ENCODE measurements around the gene RAI1. TPM values are rescaled to one million over a fixed set of nuclear protein-coding genes. Genes with fewer than 3 reads are reported as not detected.
"Not testable (repeated sequence)": the region's sequence is repeated elsewhere in the genome, so short reads cannot be mapped to it uniquely, and the experiment has no call there.

The RAI1 gene, protein sequence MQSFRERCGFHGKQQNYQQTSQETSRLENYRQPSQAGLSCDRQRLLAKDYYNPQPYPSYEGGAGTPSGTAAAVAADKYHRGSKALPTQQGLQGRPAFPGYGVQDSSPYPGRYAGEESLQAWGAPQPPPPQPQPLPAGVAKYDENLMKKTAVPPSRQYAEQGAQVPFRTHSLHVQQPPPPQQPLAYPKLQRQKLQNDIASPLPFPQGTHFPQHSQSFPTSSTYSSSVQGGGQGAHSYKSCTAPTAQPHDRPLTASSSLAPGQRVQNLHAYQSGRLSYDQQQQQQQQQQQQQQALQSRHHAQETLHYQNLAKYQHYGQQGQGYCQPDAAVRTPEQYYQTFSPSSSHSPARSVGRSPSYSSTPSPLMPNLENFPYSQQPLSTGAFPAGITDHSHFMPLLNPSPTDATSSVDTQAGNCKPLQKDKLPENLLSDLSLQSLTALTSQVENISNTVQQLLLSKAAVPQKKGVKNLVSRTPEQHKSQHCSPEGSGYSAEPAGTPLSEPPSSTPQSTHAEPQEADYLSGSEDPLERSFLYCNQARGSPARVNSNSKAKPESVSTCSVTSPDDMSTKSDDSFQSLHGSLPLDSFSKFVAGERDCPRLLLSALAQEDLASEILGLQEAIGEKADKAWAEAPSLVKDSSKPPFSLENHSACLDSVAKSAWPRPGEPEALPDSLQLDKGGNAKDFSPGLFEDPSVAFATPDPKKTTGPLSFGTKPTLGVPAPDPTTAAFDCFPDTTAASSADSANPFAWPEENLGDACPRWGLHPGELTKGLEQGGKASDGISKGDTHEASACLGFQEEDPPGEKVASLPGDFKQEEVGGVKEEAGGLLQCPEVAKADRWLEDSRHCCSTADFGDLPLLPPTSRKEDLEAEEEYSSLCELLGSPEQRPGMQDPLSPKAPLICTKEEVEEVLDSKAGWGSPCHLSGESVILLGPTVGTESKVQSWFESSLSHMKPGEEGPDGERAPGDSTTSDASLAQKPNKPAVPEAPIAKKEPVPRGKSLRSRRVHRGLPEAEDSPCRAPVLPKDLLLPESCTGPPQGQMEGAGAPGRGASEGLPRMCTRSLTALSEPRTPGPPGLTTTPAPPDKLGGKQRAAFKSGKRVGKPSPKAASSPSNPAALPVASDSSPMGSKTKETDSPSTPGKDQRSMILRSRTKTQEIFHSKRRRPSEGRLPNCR (N-terminal part only)
- 2.8 and 3.2 TPM in 2 replicates for total RNA-seq (2014; rRNA removed; shearing (Covaris generic))

- peak; percentile 82 for DNase-seq (ENCODE audit: low read depth)
Observed at GRCh38 chr17:17681187-17681743, at the start of gene RAI1. TSS of gene RAI1 (plus strand) at chr17:17681458. CDS start at chr17:17792949, 111,491 bp downstream.

GRCh38 chr17:17632690-17633089 lies 48.6 kb upstream of the RAI1 start:
- DNase-seq (ENCODE audit: low read depth), result peak; percentile 23

- no peak for DNase-seq (ENCODE audit: low read depth)
Observed at GRCh38 chr17:17633310-17633709, 47.9 kb upstream of the RAI1 start.

GRCh38 chr17:17635126-17635525 lies 46.1 kb upstream of the RAI1 start:
- DNase-seq (ENCODE audit: low read depth), result no peak

DNA sequence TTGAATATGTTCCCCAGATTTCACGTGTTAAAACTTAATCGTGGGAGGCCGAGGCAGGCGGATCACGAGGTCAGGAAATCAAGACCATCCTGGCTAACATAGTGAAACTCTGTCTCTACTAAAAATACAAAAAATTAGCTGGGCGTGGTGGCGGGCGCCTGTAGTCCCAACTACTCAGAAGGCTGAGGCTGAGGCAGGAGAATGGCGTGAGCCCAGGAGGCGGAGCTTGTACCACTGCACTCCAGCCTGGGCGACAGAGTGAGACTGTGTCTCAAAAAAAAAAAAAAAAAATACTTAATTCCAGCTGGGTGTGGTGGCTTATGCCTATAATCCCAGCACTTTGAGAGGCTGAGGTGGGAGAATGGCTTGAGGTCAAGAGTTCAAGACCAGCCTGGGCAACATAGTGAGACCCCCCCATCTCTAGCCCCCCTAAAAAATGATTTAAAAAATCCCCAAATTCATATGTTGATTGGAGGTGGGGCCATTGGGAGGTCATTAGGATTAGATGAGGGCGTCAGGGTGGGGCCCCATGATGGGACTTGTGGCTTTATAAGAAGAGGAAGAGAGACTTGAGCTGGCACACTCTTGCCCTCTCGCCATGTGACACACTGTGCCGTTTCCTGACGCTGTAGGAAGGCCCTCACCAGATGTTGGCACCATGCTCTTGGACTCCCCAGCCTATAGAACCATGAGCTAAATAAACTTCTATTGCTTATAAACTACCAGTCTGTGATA lies 45.6 kb upstream of the RAI1 start:
- DNase-seq (ENCODE audit: low read depth), result not testable (repeated sequence)

DNA sequence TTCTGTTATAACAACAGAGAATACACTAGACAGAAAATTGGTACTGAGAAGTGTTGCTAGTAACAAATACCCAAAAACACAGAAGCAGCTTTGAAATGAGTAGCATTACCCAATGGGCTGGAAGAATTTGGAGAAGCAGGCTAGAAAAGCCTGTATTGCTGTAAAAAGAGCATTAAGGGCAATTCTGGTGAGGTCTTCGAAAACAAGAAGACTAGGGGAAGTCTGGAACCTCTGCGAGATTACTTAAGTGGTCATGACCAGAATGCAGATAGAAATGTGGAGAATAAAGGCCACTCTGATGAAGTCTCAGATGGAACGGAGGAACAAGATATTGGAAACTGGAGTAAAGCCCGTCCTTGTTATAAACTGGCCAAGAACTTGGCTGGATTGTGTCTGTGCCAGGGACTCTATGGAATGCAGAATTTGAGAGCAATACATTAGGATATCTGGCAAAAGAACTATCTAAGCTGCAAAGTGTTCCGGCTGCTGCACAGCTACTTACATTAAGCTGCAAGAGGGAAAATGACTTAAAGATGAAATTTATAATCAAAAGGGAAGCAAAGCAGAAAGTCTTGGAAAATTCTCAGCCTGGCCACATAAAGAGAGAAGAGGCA lies 44.9 kb upstream of the RAI1 start:
- DNase-seq (ENCODE audit: low read depth), result no peak

DNA sequence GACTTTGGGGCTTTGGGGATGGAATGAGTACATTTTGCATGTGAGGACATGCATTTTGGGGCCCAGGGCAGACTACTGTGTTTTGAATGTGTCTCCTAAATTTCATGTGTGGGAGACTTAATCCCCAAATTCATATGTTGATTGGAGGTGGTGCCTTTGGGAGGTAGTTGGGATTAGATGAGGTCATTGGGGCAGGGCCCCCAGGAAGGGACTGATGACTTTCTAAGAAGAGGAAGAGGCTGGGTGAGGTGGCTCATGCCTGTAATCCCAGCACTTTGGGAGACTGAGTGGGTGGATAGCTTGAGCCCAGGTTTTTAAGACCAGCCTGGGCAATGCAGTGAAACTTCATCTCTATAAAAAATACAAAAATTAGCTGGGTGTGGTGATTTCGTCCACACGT lies 42.8 kb upstream of the RAI1 start:
- no peak for DNase-seq (ENCODE audit: low read depth)

DNA sequence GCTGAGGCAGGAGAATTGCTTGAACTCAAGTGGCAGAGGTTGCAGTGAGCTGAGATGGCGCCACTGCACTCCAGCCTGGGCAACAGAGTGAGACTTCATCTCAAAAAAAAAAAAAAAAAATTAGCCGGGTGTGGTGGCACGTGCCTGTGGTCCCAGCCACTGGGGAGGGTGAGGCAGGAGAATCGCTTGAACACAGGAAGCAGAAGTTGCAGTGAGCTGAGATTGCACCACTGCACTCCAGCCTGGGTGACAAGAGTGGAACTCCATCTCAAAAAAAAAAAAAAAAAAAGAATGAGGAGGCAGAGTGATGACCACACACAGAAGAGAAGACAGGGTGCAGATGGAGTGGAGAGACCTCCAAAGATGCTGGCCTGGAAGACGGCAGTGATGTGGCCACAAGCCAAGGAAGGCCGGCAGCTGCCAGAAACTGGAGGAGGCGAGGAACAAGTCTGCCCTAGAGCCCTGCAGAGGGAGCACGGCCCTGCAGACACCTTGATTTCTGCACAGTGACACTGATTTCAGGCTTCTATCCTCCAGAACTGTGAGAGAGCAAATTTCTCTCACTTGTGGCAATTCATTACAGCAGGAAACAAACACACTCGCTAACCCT lies 41.5 kb upstream of the RAI1 start:
- not testable (repeated sequence) for DNase-seq (ENCODE audit: low read depth)

- DNase-seq (ENCODE audit: low read depth), result peak; percentile 58
Observed at GRCh38 chr17:17641621-17642409, 39.4 kb upstream of the RAI1 start.

- DNase-seq (ENCODE audit: low read depth), result not testable (repeated sequence)
Observed at GRCh38 chr17:17645148-17645547, 36.1 kb upstream of the RAI1 start.

DNA sequence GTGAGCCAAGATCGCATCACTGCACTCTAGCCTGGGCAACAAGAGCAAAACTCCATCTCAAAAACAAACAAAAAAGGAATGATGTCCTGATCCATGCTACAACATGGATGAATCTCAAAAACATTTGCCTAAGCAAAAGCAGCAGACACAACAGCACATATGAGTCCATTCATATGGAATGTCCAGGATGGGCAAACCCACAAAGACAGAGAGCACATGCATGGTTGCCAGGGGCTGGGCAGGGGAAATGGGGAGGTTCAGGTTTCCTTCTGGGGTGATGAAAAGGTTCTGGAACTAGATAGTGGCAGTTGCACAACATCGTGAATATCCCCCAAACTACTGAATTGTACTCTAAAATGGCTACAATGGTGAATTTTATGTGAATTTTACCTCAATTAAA lies 35.3 kb upstream of the RAI1 start:
- no peak for DNase-seq (ENCODE audit: low read depth)

DNA sequence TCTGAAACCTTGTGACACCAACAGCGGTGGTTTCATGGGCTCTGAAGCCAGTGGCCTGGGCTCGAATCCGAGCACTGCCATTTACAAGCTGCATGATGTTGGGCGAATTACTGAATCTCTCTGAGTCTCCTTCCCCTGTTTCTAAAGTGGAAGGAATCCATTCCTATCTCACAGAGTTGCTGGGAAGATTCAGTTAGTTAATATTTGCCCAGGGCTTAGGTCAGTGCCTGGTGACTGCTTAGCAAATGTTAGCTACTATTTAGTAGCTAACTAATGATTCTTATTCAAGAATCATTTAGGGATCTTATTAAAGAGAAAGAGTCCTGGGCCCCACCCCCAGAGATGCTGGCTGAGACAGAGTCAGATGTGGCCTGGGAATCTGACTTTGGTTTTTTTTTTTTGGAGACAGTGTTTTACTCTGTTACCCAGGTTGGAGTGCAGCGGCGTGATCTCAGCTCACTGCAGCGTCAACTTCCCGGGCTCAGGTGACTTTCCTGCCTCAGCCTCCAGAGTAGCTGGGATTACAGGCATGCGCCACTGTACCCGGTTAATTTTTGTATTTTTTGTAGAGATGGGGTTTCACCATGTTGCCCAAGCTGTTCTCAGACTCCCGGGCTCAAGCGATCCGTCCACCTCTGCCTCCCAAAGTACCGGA lies 33.6 kb upstream of the RAI1 start:
- DNase-seq (ENCODE audit: low read depth), result no peak

GRCh38 chr17:17648762-17649161 lies 32.5 kb upstream of the RAI1 start:
- DNase-seq (ENCODE audit: low read depth), result no peak

DNA sequence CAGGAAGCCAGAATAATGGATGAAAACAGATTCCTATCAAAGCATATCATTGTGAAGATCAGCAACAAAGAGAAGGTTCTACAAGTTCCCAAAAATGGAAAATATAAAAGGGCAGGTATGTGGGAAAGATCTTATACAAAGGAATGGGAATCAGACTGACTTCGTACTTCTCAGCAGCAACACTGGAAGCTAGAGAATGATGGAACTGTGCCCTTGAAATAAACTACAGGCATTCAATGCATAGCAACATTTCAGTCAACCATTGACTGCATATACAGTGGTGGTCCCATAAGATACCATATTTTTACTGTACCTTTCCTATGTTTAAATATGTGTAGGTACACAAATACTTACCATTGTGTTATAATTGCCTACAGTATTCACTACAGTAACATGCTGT lies 30.3 kb upstream of the RAI1 start:
- no peak for DNase-seq (ENCODE audit: low read depth)

- DNase-seq (ENCODE audit: low read depth), result no peak
Observed at GRCh38 chr17:17653343-17653742, 27.9 kb upstream of the RAI1 start.

DNA sequence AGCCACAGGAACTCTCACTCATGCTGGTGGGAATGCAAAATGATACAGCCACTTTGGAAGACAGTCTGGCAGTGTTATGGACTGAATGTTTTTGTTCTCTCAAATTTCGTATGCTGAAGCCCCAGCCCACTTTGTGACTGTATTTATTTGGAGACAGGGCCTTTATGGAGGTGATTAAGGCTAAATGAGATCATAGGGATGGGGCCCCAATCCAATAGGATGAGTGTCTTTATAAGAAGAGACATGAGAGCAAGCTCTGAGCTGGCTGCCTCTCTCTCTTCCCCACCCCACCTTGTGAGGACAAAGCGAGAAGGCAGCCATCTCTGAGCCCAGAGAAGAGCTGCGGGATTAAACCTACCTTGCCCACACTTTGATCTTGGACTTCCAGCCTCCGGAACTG lies 21.9 kb upstream of the RAI1 start:
- no peak for DNase-seq (ENCODE audit: low read depth)

DNA sequence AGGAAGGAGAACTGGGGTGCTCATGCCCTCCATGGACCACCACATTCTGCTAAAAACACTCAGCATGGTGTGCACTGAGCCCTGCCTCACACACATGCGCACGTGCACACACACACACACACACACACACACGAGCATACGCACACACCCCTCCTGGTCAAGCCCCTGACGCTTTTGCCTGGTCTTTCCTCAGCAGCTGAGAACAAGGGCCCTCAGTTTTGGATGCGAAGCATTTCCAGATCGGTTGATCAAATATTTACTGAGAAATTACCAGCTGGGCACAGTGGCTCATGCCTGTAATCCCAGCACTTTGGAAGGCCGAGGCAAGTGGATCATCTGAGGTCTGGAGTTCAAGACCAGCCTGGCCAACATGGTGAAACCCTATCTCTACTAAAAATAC lies 20.1 kb upstream of the RAI1 start:
- no peak for DNase-seq (ENCODE audit: low read depth)

GRCh38 chr17:17661834-17662385 lies 19.3 kb upstream of the RAI1 start:
- DNase-seq (ENCODE audit: low read depth), result no peak
